Gastroesophageal sphincter (tissue), 3 donors: ENCODE measurements around the gene AFF3.

Experiments used
- EP300 ChIP-seq: sonication (generic); formaldehyde crosslinking; IDR thresholded peaks from one replicate; pipeline ENCODE4 v1.6.1; 2017; ENCODE audit warnings: antibody characterized with exemption, mild to moderate bottlenecking
- TF ChIP-seq, protein P1 (sequence below), 4 experiments: fragments of 200-600 bp in 2 of 4; fragments of 450-650 bp in 2 of 4; sonication (generic) in 1 of 4; IDR thresholded peaks; one replicate each; pipeline ENCODE4 v1.5.1; 2017 to 2019; ENCODE audit warnings: antibody characterized with exemption in 4 of 4, mild to moderate bottlenecking in 2 of 4, moderate library complexity in 2 of 4

DNA sequence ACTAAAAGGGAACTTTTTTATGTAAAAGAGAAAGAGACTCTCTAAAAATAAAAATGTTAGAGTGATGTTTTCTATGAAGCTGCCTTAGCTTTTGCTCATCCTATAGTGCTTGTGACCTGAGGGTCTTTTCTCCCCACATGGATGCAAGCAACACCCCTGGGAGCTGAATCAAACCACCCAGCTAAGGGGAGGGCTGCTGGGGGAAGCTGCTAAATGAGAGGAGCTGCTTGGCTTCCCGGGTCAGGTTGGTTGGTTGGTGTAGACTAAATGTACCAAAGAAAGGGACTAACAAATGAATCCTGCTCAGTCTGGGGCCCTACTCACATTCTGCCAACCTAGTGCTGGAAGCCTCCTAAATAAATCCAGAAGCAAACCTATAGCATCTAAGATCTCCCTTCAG, 35.0 kb downstream of the AFF3 start:
- TF ChIP-seq, protein P1, sequence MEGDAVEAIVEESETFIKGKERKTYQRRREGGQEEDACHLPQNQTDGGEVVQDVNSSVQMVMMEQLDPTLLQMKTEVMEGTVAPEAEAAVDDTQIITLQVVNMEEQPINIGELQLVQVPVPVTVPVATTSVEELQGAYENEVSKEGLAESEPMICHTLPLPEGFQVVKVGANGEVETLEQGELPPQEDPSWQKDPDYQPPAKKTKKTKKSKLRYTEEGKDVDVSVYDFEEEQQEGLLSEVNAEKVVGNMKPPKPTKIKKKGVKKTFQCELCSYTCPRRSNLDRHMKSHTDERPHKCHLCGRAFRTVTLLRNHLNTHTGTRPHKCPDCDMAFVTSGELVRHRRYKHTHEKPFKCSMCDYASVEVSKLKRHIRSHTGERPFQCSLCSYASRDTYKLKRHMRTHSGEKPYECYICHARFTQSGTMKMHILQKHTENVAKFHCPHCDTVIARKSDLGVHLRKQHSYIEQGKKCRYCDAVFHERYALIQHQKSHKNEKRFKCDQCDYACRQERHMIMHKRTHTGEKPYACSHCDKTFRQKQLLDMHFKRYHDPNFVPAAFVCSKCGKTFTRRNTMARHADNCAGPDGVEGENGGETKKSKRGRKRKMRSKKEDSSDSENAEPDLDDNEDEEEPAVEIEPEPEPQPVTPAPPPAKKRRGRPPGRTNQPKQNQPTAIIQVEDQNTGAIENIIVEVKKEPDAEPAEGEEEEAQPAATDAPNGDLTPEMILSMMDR (IDR thresholded peaks at IDR 0.05): no peak
- no peak for TF ChIP-seq EP300
